IPS DF 4.7 (cell line): ENCODE data around the gene VAV1.
"Not testable (repeated sequence)": the region's sequence is repeated elsewhere in the genome, so short reads cannot be mapped to it uniquely, and the experiment has no call there.

Experiments
- DNase-seq: peaks from one replicate; pipeline ENCODE4 v3.0.0-alpha.2; 2013; ENCODE audit warnings: low spot score; ENCODE audit errors: extremely low read depth

Gene VAV1

DNA sequence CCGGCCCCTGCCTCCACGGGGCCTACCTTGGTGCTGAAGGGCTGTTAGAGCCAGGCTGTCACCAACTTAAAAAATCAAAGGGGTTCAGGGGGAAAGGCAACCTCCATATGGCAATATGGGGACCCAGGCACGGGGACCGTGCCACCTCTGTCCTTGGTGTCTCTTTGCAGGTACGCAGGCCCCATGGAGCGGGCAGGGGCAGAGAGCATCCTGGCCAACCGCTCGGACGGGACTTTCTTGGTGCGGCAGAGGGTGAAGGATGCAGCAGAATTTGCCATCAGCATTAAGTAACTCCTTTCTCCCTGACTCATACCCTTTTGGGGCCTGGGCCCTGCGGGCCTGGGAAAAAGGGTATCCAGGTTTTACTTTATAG lies 75.3 kb downstream of the VAV1 start:
- no peak for DNase-seq

GRCh38 chr19:6848986-6849385 lies 76.5 kb downstream of the VAV1 start:
- no peak for DNase-seq

DNA sequence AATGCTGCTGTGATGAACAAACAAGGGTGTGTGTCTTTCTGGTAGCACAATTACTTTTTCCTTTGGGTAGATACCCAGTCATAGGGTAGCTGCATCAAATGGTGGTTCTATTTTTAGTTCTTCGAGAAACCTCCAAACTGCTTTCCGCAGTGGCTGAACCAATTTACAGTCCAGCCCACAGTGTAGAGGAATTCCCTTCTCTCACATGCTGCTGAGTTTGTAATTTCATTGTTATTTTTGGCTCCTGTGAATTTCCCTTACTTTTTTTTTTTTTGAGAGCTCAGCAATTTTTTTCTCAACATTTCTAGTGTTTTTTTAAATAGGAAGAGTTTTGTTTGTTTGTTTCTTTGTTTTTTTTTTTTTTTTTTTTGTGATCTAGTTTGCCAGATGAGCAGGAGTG lies 77.4 kb downstream of the VAV1 start:
- no peak for DNase-seq

- DNase-seq = no peak
Observed at GRCh38 chr19:6851359-6851758, 78.9 kb downstream of the VAV1 start.

DNA sequence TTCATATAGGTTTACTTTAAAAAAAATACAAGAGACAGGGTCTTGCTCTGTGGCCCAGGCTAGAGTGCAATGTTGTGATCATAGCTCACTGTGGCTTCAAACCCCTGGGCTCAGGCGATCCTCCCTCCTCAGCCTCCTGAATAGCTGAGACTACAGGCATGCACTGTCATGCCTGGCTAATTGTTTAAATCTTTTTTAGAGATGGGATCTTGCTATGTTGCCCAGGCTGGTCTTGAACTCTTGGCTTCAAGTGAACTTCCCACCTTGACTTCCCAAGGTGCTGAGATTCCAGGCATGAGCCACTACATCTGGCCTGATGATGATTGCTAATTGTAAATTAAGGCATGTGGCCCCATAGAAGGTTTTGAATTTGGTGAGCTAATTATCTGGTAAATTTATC lies 79.5 kb downstream of the VAV1 start:
- no peak for DNase-seq

DNA sequence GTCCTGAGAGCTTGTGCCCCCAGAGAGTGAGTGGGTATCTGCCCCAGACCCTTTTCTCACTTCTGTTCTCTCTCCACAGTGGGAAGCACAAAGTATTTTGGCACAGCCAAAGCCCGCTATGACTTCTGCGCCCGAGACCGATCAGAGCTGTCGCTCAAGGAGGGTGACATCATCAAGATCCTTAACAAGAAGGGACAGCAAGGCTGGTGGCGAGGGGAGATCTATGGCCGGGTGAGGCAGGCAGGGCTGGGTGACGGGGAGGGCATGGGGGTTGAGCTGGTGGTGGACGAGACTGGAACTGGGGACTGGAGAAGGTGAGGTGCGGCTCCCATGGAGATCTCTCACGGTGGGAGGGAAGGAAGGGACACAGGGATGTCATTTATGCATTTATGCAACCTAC lies 81.4 kb downstream of the VAV1 start:
- no peak for DNase-seq

- DNase-seq = no peak
Observed at GRCh38 chr19:6854758-6855157, 82.2 kb downstream of the VAV1 start.

DNA sequence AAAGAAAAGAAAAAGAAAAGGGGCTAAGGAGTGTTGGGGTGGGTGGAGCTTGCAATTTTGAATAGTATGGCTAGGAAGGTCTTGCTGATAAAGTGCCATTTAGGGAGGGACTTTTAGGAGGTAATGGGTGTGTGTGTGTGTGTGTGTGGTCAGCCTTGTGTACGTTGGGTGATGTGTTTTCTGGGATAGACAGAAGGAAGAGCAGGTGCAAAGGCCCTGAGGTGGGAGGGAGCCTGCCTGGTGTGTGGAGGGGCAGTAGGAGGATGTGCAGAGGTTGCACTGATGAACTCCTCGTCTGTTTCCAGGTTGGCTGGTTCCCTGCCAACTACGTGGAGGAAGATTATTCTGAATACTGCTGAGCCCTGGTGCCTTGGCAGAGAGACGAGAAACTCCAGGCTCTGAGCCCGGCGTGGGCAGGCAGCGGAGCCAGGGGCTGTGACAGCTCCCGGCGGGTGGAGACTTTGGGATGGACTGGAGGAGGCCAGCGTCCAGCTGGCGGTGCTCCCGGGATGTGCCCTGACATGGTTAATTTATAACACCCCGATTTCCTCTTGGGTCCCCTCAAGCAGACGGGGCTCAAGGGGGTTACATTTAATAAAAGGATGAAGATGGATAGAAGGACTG lies 84.4 kb downstream of the VAV1 start:
- no peak for DNase-seq

GRCh38 chr19:6861683-6862286 lies 89.3 kb downstream of the VAV1 start:
- DNase-seq = no peak

GRCh38 chr19:6862673-6863078 lies 90.2 kb downstream of the VAV1 start:
- no peak for DNase-seq

GRCh38 chr19:6864325-6864940 lies 91.9 kb downstream of the VAV1 start:
- DNase-seq = no peak

DNA sequence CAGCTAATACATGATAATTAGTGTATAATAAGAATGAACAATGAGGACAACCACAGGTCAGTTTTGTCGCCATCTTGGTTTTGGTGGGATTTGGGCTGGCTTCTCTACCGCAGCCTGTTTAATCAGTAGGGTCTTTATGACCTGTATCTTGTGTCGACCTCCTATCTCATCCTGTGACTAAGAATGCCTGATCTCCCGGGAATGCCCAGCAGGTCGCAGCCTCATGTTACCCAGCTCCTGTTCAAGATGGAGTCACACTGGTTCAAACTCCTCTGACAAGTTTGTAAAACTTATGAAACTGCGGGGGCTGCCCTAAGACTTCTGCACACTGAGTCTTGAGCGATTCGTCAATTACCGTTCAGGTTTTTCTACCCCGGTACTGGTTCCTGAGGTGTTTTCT lies 93.3 kb downstream of the VAV1 start:
- no peak for DNase-seq

DNA sequence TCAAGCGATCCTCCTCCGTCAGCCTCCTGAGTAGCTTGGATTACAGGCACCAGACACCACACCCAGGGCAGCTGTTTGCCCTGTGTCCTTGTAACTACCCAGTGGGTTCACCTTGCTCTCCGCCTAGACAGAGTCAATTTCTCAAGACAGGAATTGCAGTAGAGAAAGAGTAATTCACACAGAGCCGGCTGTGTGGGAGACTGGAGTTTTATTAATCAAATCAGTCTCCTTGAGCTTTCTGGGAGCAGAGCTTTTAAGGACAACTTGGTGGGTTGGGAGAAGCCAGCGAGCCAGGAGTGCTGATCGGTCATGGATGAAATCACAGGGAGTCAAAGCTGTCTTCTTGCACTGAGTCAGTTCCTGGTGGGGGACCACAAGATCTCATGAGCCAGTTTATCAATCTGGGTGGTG lies 94.2 kb downstream of the VAV1 start:
- no peak for DNase-seq

GRCh38 chr19:6868351-6868750 lies 95.8 kb downstream of the VAV1 start:
- no peak for DNase-seq

- DNase-seq = not testable (repeated sequence)
Observed at GRCh38 chr19:6869151-6869882, 96.8 kb downstream of the VAV1 start.

DNA sequence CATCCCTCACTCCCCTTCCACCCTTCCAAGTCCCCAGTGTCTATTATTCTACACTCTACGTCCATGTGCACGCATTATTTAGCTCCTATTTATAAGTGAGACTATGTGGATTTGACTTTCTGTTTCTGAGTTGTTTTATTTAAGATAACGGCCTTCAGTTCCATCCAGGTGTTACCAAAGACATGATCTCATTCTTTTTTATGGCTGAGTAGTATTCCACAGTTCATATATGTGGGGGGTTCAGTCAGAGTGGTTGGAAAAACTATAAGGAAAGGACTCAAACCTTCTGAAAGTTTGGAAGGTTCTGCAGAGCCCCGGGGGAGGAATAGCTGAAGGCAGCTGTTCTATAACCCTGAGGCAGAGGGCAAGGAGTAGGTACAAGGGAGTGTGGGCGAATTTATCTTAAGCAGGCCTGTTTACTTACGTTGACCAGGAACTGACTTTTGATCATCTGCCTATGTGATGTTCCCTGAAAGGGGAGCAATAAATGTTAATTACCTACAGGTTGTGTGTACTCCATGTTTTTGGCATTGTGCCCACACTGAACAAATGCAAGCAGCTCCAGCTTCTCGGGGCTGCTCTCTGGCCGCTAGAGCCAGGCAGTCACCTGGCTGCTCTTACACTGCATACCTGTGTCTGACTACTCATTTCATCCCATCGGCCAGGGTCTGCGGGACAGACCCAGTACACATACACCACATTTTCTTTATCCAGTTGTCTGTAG lies 101.4 kb downstream of the VAV1 start:
- DNase-seq = no peak

- no peak for DNase-seq
Observed at GRCh38 chr19:6875218-6875617, 102.7 kb downstream of the VAV1 start.

DNA sequence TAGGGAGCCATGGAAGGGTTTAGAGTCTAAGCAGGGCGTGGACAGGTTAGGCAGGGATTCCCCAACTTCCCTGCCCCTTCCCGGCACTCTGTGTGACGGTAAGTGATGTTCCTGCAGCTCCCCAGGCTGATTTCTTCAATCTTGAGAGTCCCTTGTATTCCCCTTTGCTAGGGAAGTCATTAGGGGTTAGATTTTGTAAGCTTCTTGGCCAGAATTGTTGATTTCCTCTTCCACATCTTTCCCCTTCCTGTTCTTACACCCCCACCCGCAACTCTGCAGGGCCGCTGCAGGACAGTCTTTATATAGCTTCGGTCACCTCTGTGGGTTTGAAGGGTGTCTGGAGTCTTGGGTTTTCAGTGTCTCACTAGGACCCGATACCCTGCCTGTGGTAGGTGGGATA lies 104.2 kb downstream of the VAV1 start:
- no peak for DNase-seq

DNA sequence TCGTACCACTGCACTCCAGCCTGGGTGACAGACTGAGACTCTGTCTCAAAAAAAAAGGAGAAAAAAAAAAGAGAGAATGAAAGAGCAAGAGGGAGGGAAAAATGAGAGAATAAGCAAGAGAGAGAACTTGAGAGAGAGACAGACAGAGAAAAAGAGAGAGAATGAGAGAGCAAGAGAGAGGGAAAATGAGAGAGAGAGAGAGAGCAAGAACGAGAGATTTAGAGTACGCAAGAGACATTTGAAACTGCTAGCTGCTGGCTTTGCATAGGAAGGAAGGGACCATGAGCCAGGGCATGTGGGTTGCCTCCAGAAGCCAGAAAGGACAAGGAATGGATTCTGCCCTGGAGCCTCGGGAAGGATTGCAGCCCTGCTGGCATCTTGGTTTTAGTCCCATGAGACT lies 105.3 kb downstream of the VAV1 start:
- no peak for DNase-seq

GRCh38 chr19:6886277-6886897 lies 113.9 kb downstream of the VAV1 start:
- DNase-seq = no peak

- no peak for DNase-seq
Observed at GRCh38 chr19:6887316-6887715, 114.8 kb downstream of the VAV1 start, which contains the start of gene ADGRE1. Gene ADGRE1 (plus strand): TSS chr19:6887579. CDS start chr19:6887609, 30 bp downstream.
